HG02798 (cell line): ENCODE measurements around the gene IQCM.

ENCODE experiments used
- ATAC-seq: cut with Tn5 transposase; IDR thresholded peaks from one replicate; pipeline ENCODE4 v1.9.1; 2021; ENCODE audit warnings: mild to moderate bottlenecking; ENCODE audit not compliant: unreplicated experiment, poor library complexity

The IQCM gene, protein sequence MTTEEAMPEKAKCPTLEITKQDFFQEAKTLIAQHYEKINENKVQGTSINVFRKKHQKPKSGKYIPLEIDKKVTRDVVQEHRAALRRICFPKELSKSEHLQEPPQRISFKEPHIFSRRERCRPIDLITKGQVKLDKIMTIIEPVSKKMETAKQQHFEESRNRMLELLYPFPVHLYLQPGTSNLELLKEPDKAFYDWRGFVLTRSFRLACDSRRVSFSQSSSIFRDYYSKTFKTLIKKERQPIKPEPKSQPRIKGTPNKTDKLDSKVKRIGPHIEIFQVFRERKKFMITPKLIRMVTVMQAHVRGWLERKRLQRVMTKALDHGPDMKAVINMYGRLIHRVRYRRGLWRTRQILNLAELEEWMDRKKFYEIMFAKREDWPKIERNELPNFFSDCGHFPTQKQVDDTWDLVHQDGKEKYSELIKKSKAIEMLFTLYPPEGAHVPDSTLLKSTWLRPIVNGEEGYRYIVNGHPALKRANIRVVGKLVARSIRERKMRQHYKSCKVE

GRCh38 chr4:149815743-149816142 lies at the start of gene IQCM:
Gene IQCM, minus strand, starts transcription at chr4:149815843. Its CDS starts 73,152 bp downstream, at chr4:149742691.
- ATAC-seq: no peak

- no peak for ATAC-seq
Measured at GRCh38 chr4:149857446-149857845, 41.8 kb upstream of the IQCM start.

GRCh38 chr4:149845743-149846142 lies 30.1 kb upstream of the IQCM start:
- no peak for ATAC-seq

- no peak for ATAC-seq
Measured at GRCh38 chr4:149841686-149842085, 26.0 kb upstream of the IQCM start.

GRCh38 chr4:149838036-149838435 lies 22.4 kb upstream of the IQCM start:
- no peak for ATAC-seq

DNA sequence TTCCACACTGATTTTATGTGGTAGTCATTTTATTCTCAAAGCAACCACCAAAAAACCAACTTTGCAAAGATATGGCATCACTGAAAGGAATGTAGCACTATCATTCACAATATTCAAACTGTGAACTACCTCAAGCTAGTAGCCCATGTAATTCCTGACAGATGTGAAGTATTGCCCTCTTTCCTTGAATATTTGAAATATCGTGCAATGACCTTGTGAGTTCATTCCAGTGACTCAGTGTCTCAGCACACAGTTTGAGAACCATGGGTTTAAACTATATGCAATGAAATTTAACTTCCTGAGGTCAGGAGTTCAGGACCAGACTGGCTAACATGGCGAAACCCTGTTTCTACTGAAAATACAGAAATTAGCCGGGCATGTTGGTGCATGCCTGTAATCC lies 20.9 kb upstream of the IQCM start:
- no peak for ATAC-seq

DNA sequence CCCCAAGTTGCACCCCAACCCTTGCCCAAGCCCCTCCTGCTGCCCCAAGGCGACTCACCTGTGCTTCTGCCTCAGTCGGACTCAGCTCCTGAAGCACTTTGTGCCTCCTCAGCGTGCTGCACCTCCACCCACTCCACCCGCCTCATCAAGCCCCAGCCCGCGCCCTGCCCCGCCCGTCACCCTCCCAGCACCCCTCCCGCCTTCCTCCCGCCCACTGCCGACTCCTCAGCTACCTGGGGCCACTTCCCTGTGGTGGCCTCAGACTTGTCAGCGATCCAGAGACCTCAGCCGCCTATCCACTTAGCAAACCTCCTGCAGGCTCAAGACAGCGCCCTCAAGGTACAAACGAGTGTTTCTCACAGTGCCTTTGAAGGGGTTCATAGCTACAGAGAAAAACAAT lies 19.6 kb upstream of the IQCM start:
- no peak for ATAC-seq

DNA sequence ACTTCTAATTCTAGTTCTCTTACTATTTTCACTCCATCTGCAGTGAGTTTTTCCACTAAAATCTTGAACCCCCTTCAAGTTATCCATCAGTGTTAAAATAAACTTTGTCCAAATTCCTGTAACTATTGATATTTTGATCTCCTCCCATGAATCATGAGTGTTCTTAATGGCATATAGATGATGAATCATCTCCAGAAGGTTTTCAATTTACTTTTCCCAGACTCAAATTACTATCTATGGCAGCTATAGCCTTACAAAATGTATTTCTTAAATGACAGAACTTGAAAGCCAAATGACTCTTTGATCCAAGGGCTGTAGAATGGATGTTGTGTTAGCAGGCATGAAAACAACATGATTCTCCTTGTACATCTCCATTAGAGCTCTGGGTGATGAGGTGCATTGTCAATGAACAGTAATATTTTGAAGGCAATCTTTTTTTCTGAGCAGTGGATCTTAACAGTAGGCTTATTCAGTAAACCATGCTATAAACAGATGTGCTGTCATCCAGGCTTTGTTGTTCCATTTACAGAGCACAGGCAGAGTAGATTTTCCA lies 16.1 kb upstream of the IQCM start:
- ATAC-seq: no peak

- ATAC-seq: no peak
Measured at GRCh38 chr4:149830823-149831222, 15.2 kb upstream of the IQCM start.

DNA sequence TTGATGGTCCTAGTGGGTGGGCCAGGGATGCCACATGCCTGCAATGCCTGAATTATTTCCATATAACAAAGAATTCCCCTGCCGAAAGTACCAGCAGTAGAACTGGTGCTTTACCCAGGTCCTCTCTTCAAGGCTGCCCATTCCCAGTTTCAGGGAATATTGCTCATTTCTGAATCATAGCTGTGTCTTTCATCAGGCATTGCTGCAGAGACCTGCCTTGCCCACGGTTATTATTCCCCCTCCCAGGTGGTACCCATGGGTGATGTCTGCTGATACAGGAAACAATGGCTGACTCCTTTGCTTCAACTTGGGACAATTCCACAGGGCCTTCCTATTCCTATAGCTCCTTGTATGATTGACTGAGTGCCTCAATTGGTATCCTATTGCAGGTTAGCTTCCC lies 9.7 kb upstream of the IQCM start:
- ATAC-seq: no peak

DNA sequence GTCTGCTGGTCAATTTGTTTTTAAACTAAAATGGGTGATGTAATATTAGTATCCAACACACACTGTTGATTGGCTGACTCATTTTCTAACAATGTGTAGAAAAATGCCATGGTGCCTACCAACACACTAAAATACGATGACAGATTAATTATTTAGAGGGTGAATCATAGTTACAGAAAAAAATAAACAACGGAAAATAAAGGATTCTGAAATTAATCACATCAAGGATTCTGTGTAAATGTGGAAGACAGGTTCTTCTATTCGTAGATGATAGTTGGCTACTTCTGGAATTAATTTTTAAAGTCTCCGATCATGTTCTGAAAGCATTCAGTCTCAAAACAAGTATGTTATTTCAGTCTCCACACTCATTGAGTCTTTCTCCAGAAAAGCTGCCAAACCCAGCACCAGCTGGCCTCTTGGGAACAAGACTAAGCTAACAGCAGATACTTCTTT lies 8.2 kb upstream of the IQCM start:
- ATAC-seq: no peak

- no peak for ATAC-seq
Measured at GRCh38 chr4:149801416-149801815, 14.2 kb downstream of the IQCM start.

DNA sequence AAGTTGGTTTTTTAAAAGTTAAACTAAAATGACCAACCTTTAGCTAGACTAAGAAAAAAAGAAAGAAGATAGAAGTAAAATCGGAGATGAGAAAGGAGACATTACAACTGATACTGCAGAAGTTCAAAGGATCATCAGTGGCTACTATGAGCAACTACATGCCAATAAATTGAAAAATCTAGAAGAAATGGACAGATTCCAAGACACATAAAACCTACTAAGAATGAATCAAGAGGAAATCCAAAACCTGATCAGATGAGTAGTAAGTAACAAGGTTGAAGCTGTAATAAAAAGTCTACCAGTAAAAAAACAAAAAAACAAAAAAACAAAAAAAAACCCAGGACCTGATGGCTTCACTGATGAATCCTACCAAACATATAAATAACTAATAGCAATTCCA lies 16.1 kb downstream of the IQCM start:
- ATAC-seq: no peak

DNA sequence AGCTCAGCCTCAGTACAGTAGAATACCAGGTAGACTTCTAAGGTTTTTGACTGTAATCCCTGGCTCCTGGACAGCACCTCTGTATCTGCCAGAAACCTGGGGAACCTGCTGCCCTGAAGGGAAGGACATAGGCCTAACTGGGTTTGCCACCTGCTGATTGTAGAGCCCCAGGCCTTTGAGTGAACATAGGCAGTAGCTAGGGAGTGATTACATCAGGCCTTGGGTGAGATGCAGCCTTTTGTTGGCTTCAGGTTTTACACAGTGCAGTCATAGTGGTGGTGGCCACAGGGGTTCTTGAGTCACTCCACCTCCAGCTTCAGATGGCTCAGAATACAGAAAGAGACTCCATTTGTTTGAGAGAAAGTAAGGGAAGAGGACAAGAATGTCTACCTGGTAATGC lies 19.3 kb downstream of the IQCM start:
- no peak for ATAC-seq

DNA sequence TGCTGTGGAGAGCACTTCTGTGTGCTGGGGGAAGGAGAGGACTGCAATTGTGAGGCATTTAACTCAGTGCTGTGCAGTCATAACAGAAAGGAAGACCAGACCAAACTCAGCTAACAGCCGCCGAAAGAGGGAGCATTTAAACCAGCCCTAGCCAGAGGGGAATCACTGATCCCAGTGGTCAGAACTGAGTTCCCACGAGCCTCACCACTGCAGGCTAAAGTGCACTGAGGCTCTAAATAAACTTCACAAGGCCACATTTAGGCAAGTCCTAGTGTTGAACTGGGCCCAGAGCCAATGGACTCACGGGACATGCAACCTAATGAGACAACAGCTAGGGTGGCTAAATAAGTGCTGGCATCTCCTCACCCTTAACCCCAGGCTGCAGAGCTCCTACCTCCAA lies 20.4 kb downstream of the IQCM start:
- no peak for ATAC-seq

- ATAC-seq: no peak
Measured at GRCh38 chr4:149794352-149794751, 21.3 kb downstream of the IQCM start.

DNA sequence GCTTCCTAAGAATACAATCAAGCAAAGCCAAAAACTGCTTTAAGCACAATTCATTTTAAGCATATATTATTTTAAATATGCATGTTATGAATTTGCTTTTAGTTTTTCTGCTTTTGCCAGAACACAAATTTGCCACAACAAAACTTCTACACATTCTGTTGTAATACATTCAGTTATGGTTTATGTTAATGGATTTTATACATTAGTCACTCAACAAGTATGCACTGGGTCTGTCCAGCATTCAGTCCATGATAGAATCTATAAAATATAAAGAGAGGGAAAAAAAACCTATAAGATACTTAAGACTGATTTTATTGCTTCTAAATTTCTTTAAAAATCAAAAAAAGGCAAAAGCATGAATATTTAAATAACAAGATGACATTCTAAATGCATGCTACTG lies 22.2 kb downstream of the IQCM start:
- no peak for ATAC-seq

GRCh38 chr4:149791851-149792250 lies 23.8 kb downstream of the IQCM start:
- ATAC-seq: no peak

- no peak for ATAC-seq
Measured at GRCh38 chr4:149790172-149790907, 25.3 kb downstream of the IQCM start.

DNA sequence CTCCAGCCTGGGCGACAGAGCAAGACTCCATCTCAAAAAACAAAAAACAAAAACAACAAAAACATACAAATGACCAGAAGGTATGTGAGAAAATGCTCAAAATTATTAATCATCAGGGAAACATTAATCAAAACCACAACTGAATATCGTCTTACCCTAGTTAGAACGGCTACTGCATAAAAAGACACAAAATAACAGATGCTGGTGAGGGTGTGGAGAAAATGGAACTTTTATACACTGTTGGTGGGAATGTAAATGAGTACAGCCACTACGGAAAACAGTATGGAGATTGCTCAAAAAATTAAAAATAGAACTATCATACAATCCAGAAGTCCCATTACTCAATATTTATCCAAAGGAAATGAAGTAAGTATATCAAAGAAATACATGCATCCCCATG lies 27.3 kb downstream of the IQCM start:
- ATAC-seq: no peak
